ENCODE results near the gene ARTN.
A peak's percentile ranks its signal among the peaks of the same experiment; 100 is the strongest.

The ARTN gene

GRCh38 chr1:43970911-43971310 is 37.3 kb downstream of the ARTN start:
- DNase-seq (ENCODE audit: low spot score), result no peak

DNA sequence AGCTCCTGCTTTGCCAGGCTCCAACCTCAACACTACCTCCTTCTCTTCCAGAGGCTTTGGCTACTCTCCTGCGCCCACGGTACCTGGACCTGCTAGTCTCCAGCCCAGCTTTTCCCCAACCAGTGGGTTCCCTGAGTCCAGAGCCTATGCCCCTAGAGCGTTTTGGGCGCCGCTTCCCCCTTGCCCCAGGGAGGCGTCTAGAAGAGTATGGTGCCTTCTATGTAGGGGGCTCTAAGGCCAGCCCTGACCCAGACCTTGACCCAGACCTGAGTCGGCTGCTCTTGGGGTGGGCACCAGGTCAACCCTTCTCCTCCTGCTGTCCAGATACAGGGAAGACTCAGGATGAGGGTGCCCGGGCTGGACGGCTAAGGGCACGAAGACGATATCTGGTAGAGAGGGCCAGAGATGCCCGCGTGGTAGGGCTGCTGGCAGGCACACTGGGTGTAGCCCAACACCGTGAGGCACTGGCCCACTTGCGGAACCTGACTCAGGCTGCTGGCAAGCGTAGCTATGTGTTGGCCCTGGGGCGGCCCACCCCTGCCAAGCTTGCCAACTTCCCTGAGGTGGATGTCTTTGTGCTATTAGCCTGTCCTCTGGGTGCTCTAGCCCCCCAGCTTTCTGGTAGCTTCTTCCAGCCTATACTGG is 37.9 kb downstream of the ARTN start:
- DNase-seq (ENCODE audit: low spot score), result no peak

DNA sequence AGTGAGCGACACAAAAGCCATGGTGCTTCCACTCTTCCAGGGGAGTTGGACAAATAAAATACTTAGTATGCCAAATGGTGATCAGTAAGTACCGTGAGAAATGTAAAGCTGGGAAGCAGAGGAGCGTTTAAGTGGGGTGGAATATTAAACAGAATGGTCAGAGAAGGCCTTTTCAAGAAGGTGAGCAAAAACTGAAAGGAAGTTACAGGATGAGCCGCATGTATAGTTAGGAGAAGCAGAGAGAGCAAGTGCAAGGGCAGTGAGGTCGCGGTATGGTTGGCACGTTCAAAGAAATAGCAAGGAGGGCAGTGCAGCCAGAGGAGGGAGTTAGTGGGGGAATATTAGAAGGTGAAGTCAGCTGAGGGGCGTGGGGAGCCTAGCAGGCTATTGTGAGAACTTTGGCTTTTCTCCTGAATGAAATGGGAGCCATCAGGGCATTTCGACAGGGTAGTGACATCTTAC is 40.4 kb downstream of the ARTN start:
- no peak for DNase-seq (ENCODE audit: low spot score)

DNA sequence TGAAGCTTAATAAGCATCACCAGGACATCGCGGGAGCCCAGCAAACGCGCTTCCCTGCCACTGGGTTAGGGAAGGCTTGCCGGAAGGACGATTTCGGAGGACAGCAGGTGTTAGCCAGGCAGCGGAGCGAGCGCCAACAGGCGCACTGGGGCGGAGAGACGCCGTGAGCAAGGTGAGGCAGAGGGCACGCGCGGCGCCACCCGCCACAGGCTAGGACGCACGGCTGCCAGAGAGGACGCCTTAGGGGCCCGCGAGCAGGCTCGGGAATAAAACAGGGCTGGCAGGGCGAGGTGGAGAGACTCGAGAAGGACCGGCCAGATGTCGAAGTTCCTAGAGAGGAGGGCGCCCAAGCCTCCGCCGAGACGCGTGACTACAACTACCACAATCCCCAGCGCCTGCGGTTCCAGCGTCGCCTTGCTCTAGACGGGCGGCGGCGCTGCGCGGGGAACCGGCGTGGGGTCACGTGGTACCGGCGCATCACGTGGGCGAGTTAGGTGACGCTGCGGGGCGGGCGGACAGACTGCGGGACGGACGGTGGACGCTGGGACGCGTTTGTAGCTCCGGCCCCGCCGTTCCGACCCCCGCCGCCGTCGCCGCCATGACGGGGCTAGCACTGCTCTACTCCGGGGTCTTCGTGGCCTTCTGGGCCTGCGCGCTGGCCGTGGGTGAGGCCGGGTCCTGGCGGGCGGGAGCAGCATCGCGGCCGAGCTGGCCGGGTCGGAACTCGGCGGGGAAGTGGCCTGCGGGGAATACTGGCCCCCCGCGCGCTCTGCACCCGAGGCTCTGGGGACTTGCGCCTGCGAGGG is 41.0 kb downstream of the ARTN start, which contains the start of gene ATP6V0B:
ATP6V0B (plus strand) TSS at position 518 of the 806 bp plus-strand sequence; CDS start at position 599, 81 bp downstream.
- peak; percentile 95 for DNase-seq (ENCODE audit: low spot score)

DNA sequence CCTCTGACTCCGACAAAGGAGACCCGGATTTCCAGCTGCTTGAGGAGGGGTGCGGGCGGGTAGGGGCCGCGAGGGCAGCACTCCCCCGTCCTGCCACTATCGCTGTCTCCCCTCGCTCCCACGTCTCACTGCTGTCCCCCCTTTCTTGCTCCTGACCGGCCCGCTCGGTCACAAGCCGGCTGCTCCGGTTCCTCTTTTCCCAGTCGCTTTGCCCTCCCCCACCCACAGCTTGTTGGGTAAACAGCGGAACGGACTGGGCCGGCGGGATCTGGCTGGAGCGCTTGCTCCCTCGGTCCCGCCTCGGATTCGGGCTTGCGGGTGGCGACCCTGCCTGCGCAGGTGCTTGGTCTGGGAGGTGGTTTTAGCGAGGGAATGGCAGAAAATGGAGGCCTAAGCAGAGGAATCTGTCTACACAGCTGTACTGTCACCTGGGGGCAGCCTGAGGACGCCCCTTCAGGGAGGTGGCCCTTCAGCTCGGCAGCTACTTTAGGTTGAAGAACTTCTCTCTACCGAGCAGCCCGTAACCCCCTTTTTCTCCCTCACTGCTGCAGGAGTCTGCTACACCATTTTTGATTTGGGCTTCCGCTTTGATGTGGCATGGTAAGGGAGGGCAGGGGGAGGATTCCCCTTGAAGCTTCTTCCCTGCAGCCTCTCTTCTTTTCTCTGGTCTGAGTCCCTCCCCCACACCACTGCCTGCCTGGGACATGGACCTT is 41.8 kb downstream of the ARTN start:
- no peak for DNase-seq (ENCODE audit: low spot score)

- no peak for DNase-seq (ENCODE audit: low spot score)
These were observed 42.4 kb downstream of the ARTN start for GRCh38 chr1:43976045-43976444.

DNA sequence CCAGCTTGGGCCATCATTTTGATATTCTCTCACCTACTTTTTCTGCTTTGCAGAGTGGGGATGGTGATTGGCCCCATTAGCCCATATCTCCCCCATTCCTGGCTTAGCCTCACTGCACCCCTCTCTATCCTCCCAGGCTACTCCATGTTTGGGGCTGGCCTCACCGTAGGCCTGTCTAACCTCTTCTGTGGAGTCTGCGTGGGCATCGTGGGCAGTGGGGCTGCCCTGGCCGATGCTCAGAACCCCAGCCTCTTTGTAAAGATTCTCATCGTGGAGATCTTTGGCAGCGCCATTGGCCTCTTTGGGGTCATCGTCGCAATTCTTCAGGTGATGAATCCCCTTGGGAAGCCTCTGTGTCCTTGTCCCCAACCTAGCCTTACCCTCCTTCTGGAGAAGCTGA is 43.3 kb downstream of the ARTN start:
- DNase-seq (ENCODE audit: low spot score), result no peak

DNA sequence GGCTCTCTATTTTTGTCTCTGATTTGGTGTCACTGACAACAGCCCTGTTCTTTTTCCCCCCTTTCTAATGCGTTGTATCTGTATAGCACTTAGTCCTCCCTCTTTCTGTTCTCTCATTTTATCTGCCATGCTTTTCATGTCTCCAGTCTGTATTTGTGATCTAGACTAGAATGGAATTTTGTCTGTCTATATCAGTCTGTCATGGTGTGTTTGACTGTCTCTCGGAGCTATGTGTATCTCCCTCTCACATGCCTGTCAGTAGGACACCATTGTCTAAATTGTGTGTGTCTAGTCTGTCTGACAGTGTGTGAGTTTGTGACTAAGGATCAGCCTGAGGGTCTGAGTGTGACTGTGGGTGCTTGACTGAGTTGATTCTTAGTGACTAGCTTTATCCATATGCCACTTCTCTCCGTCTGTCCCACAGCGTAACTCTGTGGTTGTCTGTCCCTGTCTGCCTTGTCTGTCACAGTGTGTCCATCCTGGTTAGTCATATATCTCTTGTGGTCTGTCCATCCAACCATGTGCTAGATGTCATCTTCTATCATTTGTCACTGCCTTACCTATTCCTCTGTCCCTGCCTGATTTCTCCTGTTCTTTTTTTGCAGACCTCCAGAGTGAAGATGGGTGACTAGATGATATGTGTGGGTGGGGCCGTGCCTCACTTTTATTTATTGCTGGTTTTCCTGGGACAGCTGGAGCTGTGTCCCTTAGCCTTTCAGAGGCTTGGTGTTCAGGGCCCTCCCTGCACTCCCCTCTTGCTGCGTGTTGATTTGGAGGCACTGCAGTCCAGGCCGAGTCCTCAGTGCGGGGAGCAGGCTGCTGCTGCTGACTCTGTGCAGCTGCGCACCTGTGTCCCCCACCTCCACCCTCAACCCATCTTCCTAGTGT is 44.0 kb downstream of the ARTN start:
- no peak for DNase-seq (ENCODE audit: low spot score)

DNA sequence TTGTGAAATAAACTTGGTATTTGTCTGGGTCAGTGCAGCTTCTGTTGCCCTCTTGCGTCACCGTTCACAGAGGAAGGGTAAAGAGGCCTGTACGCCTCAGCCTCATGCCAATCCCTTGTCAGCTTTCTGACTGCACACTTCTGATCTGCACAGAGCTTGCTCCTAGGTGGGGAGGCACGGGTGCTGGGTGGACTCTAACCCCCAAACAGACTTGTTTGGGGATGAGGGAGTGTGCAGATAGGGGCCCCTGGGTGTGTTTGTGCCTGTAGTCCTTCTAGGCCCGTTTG is 44.6 kb downstream of the ARTN start:
- DNase-seq (ENCODE audit: low spot score), result no peak

DNA sequence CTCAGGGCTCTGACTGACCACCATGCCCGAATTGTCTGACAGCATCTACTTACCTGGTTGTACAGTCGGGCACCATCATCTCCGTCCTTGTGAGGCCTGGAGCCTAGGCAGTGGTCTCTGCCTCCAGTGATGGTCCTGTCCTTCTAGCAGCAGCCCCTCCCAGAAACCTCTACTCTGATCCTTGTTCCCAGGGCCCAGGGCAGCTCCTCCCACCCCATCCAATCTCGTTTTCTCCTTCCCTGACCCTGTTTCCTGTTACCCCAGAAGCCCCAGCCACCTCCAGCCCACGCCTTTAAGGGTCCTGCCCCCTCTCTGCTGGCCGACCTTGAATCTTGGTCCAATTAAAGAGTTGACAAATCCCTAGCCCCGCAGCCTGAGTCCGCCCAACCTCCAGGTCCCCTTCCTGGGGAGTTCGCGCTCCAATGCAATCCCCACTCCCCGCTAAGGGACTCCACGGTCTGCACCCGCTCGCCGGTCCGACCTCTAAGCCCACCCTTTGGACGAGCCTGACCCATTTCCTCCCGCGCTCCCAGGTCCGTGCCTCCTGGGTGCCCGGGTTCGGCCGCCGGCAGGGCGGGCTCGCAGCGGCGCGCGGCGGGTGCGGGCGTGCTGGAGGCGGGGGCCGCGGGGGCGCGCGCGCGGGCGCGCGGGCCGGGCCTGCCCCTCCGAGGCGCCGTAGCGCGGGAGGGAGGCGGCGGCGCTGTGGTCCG is 45.1 kb downstream of the ARTN start, which contains the start of gene B4GALT2:
B4GALT2 (plus strand) TSS at position 660 of the 710 bp plus-strand sequence. CDS start 1,951 bp downstream, outside the sequence.
- no peak for DNase-seq (ENCODE audit: low spot score)

DNA sequence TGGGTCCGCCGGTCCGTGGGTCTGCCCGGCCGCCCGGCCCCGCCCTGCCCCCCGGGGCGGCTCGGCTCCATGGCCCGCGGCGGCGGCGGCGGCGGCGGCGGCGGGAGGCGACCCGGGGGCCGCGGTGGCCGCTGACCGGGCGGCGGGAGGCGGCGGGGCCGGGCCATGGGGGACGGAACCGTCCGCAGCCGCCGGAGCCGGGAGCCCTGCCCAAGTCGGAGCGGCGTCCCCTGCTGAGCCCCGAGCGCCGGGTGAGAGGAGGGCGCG is 45.6 kb downstream of the ARTN start:
- DNase-seq (ENCODE audit: low spot score), result no peak

DNA sequence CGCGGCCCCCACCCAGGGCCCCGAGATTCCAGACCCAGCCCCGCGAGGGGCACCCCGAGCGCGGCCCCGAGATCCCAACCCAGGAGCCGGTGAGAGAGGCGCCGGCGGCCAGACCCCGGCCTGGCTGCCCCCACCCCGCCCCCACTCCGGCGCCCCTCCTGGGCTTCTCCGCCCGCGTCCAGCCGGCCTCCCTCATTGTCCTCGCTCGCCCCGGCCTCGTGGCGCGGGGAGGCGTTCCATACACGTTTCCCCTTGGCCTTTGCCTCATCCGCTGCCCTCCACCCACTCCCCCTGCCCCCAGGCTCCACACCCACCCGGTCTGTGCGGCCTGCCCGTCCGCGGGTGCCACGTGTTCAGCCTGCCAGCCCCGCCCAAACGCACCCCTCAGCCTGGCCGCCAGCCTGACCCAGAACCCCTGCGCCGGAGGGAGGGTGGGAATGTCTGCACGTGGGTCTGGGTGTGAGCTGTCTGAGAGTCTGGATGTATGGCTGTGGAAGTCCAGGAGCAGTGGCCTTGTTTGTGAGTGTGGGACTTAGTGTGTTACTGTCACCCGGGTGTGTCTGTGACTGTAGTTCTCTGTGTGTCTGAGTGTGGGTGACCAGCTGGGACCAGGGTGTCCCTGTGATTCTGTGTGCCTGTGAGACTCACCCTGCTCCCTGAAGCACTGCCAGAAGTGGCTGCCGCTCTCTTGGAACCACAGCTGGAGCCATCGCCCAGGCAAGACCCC is 46.1 kb downstream of the ARTN start:
- DNase-seq (ENCODE audit: low spot score), result no peak

DNA sequence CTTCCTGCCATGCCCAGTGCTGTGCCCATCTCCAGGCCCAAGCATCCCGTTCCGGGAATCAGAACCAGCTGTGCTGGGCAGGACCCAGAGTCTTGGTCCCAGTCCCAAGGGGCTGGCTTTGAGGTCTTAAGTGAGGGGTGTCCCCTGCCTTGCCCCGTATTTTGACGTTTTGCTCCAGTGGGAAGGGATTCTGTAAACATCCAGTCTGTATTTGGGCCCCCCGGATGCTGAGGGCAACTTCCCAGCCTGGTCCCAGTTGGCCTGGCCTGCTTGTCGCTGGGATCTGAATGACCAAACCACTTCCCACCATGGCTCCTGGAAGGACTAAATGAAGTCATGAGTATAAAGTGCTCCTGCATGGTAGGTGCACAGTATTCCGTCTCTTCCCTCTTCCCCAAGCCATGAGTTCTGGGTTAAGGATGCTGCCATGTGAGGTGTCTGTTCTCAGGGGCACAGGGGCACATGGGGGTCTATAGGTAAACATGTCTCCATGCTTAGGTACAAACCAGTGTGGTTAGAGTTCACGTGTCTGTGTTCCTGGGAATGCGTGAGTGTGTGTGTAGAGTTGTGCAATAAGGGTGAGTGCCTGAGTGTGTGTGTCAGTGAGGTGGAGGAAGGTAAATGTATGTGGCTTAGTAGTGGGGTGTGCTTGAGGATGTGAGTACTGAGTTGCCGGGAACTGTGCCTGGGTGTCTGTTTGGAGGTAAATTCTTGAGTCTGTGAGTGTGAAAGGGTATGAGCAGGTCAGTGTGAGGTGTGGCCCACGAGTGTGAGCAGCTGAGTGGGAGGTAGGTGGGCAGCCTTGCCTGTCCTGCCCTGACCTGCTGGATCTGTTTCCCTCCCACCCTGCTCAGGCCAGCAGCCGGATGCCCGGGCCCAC is 46.9 kb downstream of the ARTN start:
- no peak for DNase-seq (ENCODE audit: low spot score)

GRCh38 chr1:43981135-43981491 is 47.5 kb downstream of the ARTN start:
- no peak for DNase-seq (ENCODE audit: low spot score)

- DNase-seq (ENCODE audit: low spot score), result no peak
These were observed 48.0 kb downstream of the ARTN start for GRCh38 chr1:43981636-43982035.

DNA sequence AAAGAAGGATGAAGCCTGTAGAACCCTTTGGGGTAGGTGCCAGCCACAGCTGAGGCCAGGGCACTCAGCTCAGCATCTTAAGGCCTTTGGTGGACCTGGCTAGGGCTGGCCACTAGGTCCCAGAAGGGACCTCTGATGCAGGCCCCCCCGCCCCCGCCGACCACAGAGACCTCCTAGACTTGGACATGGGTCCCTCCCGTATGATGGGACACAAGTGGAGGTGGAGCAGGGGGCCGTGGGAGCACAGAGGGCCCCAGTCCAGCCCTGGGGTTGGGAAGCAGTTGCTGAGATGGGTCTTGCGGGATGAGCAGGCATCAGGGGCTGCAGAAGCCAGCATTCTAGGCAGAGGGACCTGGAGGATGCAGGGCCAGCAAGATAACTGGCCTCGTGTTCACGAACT is 48.6 kb downstream of the ARTN start:
- no peak for DNase-seq (ENCODE audit: low spot score)

- DNase-seq (ENCODE audit: low spot score), result no peak
These were observed 49.2 kb downstream of the ARTN start for GRCh38 chr1:43982808-43983207.

DNA sequence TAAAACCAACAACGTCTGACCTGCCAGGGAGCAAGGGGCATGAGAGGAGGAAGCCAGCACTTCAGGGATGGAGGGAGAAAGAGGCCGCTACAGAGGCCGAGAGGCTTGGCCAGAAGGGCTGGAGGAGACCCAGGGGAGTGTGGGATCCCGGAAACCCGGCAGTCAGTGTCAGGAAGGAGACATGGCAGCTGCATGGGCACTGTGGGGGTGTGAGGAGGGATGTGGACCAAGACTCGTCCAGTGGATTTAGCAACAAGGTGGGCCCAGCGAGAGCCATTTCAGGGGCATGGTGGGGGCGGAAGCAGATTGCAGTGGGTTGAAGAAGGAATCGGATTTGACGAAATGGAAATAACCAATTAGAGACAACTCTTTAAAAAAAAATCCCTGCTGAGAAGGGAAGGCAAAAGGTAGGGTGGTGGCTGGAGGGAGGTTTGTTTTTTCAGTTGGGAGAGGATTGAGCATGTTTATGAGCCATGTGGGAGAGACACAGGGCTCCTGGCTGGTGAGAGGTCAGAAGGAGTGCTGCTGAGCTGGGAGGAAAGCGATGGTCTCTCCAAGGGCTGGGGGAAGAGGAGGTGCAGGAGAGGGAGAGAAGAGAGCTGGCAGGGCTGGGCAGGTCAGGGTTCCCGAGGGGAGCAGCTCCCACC is 49.8 kb downstream of the ARTN start:
- no peak for DNase-seq (ENCODE audit: low spot score)

DNA sequence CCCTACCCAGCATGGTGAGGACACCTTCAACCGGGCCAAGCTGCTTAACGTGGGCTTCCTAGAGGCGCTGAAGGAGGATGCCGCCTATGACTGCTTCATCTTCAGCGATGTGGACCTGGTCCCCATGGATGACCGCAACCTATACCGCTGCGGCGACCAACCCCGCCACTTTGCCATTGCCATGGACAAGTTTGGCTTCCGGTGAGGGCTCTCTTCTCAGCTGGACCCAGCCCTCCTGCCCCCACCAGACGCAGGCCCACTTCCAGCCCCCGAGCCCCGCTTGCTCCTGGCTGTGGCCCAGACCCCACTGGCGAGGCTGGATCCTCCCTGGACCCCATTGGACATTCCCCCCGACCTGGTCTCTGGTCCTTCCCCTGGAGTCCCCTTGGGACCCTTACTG is 51.3 kb downstream of the ARTN start:
- DNase-seq (ENCODE audit: low spot score), result no peak
